Subcutaneous adipose tissue (tissue), 4 donors: Measurements from ENCODE around the gene TRPV5. TPM values are rescaled to one million over a fixed set of nuclear protein-coding genes. Genes with fewer than 3 reads are reported as not detected.

Source experiments
- CTCF ChIP-seq: fragments of 450-650 bp; IDR thresholded peaks from one replicate; pipeline ENCODE4 v1.5.1; 2016; ENCODE audit warnings: low read depth, mild to moderate bottlenecking, control low read depth, antibody characterized with exemption, moderate library complexity
- total RNA-seq, 4 donors: library from RNA; depleted of rRNA; stranded (reverse); fragments of >200 nt; gene quantifications; one replicate each; pipeline ENCODE4 v1.1.0, GENCODE V29; 2016

The TRPV5 gene
- total RNA-seq, 4 donors from 2014 or later, result not detected

GRCh38 chr7:142864980-142865747 lies 68.4 kb downstream of the TRPV5 start:
- TF ChIP-seq CTCF, result no peak

- TF ChIP-seq CTCF, result no peak
Observed at GRCh38 chr7:142863891-142864685, 69.5 kb downstream of the TRPV5 start.

GRCh38 chr7:142862786-142863400 lies 70.7 kb downstream of the TRPV5 start:
- TF ChIP-seq CTCF, result no peak

GRCh38 chr7:142862351-142862750 lies 71.2 kb downstream of the TRPV5 start:
- no peak for TF ChIP-seq CTCF

GRCh38 chr7:142860968-142861367 lies 72.6 kb downstream of the TRPV5 start:
- no peak for TF ChIP-seq CTCF

GRCh38 chr7:142859829-142860228 lies 73.7 kb downstream of the TRPV5 start:
- TF ChIP-seq CTCF, result no peak

GRCh38 chr7:142859411-142859810 lies 74.1 kb downstream of the TRPV5 start:
- no peak for TF ChIP-seq CTCF
